ENCODE measurements around the gene BCL2L14.

DNA sequence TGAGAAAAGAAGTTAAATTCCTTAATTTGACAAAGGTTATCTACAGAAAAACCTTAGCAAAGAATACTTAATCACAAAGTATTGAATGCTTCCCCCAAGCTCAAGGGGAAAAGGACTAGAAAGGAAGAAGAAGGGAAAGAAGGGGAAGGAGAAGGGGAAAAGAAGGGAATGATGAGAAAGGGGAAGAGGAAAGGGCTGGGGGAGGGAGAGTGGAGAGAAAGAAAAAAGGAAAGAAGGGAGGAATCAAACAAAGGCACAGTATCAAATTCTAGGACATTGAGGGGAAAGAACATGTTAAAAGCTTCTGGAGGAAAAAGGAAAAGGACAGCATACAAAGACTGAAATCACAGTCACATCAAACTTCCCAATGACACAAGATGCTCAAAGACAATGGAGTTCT, 70.3 kb downstream of the BCL2L14 start:
- no peak for TF ChIP-seq FOXM1 (IDR thresholded peaks at IDR 0.05; ENCODE audit: borderline replicate concordance)
- TF ChIP-seq SP1 (IDR thresholded peaks at IDR 0.05) = no peak
- TF ChIP-seq ELF4 (IDR thresholded peaks at IDR 0.05) = no peak
- no peak for TF ChIP-seq SUZ12 (IDR thresholded peaks at IDR 0.05)
